GM12878 (cell line): ENCODE results near the gene UCN2. TPM values are rescaled to one million over a fixed set of nuclear protein-coding genes. Genes with fewer than 3 reads are reported as not detected.

Experiments used
- ATAC-seq: fragments of 200-7000 bp; cut with Tn5 transposase; 3 replicates; pipeline ENCODE4 v1.9.1; 2020; ENCODE audit warnings: mild to moderate bottlenecking, moderate library complexity
- BruUV-seq: library from RNA; stranded (reverse); fragments of 400-500 nt; replicated peaks from 2 replicates; lab custom pipeline; 2021; lab: Mats Ljungman, UMichigan
- CTCF ChIA-PET: fragments of 300-600 bp; sonication (Branson Sonifier 250); formaldehyde crosslinking; extraction: SDS; loops from one replicate; lab custom pipeline; 2021; ENCODE audit warnings: inconsistent platforms; lab: Yijun Ruan, JAX
- POLR2A ChIA-PET: fragments of 350-600 bp; formaldehyde crosslinking; extraction: SDS; loops from one replicate; lab custom pipeline; 2021; ENCODE audit warnings: inconsistent platforms; lab: Charles Lee
- RAD21 ChIA-PET: fragments of 300-600 bp; sonication (Branson Sonifier 250); formaldehyde crosslinking; loops from one replicate; lab custom pipeline; 2023; ENCODE audit warnings: antibody characterized with exemption; ENCODE audit not compliant: unreplicated experiment; lab: Charles Lee
- SMC1A ChIA-PET: fragments of 300-600 bp; sonication (Branson Sonifier 250); formaldehyde crosslinking; loops from one replicate; lab custom pipeline; 2023; ENCODE audit not compliant: unreplicated experiment, uncharacterized antibody; lab: Charles Lee
- DNase-seq: peaks from one replicate; pipeline ENCODE4 v3.0.0-alpha.2; 2011; ENCODE audit warnings: low read depth, low spot score
- FAIRE-seq: peaks from 3 replicates; lab custom pipeline; 2011; peaks lifted over from hg19 to GRCh38; lab: Jason Lieb, UNC
- H2AFZ ChIP-seq: 2 replicates; pipeline ENCODE4 v1.6.0; 2011; ENCODE audit warnings: low read depth, low read length, control low read depth; ENCODE audit not compliant: control insufficient read depth
- H3K27ac ChIP-seq: 2 replicates; pipeline ENCODE4 v1.5.1; 2011; ENCODE audit warnings: control low read depth; ENCODE audit not compliant: control insufficient read depth, insufficient read depth
- H3K27me3 ChIP-seq, 2 experiments: replicated peaks in 1 of 2; 2 replicates each; pipeline versions ENCODE4 v1.6.0 to v1.6.1; 2011; ENCODE audit warnings: low read length in 1 of 2; ENCODE audit not compliant: control insufficient read depth in 2 of 2, insufficient read depth in 2 of 2
- H3K36me3 ChIP-seq, 2 experiments: 2 replicates each; pipeline ENCODE4 v1.5.1; 2011; ENCODE audit warnings: low read length in 1 of 2; ENCODE audit not compliant: control insufficient read depth in 2 of 2, insufficient read depth in 2 of 2
- H3K4me1 ChIP-seq: 2 replicates; pipeline ENCODE4 v1.6.1; 2011; ENCODE audit warnings: mild to moderate bottlenecking, low read length, moderate library complexity, mixed read lengths; ENCODE audit not compliant: control insufficient read depth, insufficient read depth
- H3K4me2 ChIP-seq: 2 replicates; pipeline ENCODE4 v1.6.0; 2011; ENCODE audit warnings: control low read depth; ENCODE audit not compliant: control insufficient read depth, insufficient read depth
- H3K4me3 ChIP-seq: fragments of 200-600 bp; sonication (generic); 2 replicates; pipeline ENCODE4 v1.5.1; 2016
- H3K79me2 ChIP-seq: 2 replicates; pipeline ENCODE4 v1.6.0; 2011; ENCODE audit warnings: low read length; ENCODE audit not compliant: control insufficient read depth, insufficient read depth
- H3K9ac ChIP-seq: 2 replicates; pipeline ENCODE4 v1.8.0; 2011; ENCODE audit warnings: low read length, control low read depth, mixed read lengths; ENCODE audit not compliant: control insufficient read depth, insufficient read depth
- H3K9me3 ChIP-seq: replicated peaks from 3 replicates; pipeline ENCODE4 v1.5.1; 2011; ENCODE audit warnings: mild to moderate bottlenecking, low read length; ENCODE audit not compliant: control insufficient read depth, insufficient read depth
- H4K20me1 ChIP-seq: 2 replicates; pipeline ENCODE4 v1.6.0; 2011; ENCODE audit not compliant: control insufficient read depth, insufficient read depth
- BRCA1 ChIP-seq: IDR thresholded peaks from 2 replicates; pipeline ENCODE4 v1.6.1; 2011; ENCODE audit warnings: low read depth, low read length, improper control_type of control experiment
- GABPA ChIP-seq: IDR thresholded peaks from 2 replicates; pipeline ENCODE4 v1.6.1; 2014; ENCODE audit warnings: antibody characterized with exemption, low read depth, mild to moderate bottlenecking, inconsistent platforms
- IRF4 ChIP-seq: IDR thresholded peaks from 2 replicates; pipeline ENCODE4 v1.6.1; 2011; ENCODE audit warnings: low read depth, low read length
- JUND ChIP-seq: IDR thresholded peaks from 2 replicates; pipeline ENCODE4 v1.6.1; 2012; ENCODE audit warnings: low read depth, mild to moderate bottlenecking, low read length, improper control_type of control experiment, moderate library complexity
- RB1 ChIP-seq: fragments of 450-650 bp; formaldehyde crosslinking; IDR thresholded peaks from 2 replicates; pipeline ENCODE4 v1.6.1; 2017; ENCODE audit warnings: mild to moderate bottlenecking, borderline replicate concordance
- SIN3A ChIP-seq: IDR thresholded peaks from 2 replicates; pipeline ENCODE4 v1.6.1; 2012; ENCODE audit warnings: low read depth, low read length, improper control_type of control experiment
- STAT3 ChIP-seq: IDR thresholded peaks from 2 replicates; pipeline ENCODE4 v1.6.1; 2011; ENCODE audit warnings: low read depth, low read length, improper control_type of control experiment
- WGBS: methylation state at CpG from one replicate; pipeline ENCODE4 v1.1.6; 2016; ENCODE audit warnings: low lambda C conversion rate; ENCODE audit not compliant: insufficient replicate concordance, insufficient coverage; ENCODE audit errors: missing lambda C conversion rate; 5-methylcytosine and 5-hydroxymethylcytosine counted together
- in situ Hi-C: fragments of 300-500 bp; cut with MboI; formaldehyde crosslinking; loops from 9 replicates; pipeline ENCODE4 v1.14.3; 2018; ENCODE audit warnings: mixed read lengths
- intact Hi-C: fragments of 100-400 bp; cut with micrococcal nuclease; formaldehyde crosslinking; loops from one replicate; pipeline ENCODE4 v1.14.2; 2022; ENCODE audit not compliant: unreplicated experiment
- polyA plus RNA-seq, 11 experiments: library from polyadenylated mRNA; depleted of rRNA in 4 of 11; unstranded in 6 of 11; stranded (reverse) in 5 of 11; fragments of >200 nt; fragmentation: Nextera tagmentation in 4 of 11; fragmentation: Illumina TruSeq in 1 of 11; extraction: Ambion mirVana in 4 of 11; extraction: Trizol in 1 of 11; gene quantifications; 1 replicate in 1 of 11; 2 replicates in 10 of 11; pipeline versions ENCODE4 v1.2.1 to v1.2.3, GENCODE V29; 2011 to 2016; ENCODE audit warnings: inconsistent platforms in 2 of 11, missing spikeins in 2 of 11, low read depth in 1 of 11
- total RNA-seq, 4 experiments: library from RNA; depleted of rRNA in 3 of 4; stranded (reverse); fragments of >200 nt in 3 of 4; fragmentation: Illumina TruSeq in 1 of 4; extraction: Trizol in 1 of 4; gene quantifications; 2 replicates each; pipeline versions ENCODE4 v1.2.1 to v1.2.3, GENCODE V29; 2013 to 2021

The UCN2 gene
- total and polyA plus RNA-seq, 10 of the 15 experiments (the other 5 are each of a cell fraction or from before 2014, with no cell fraction given), result 0.05 TPM; not detected in 9

DNA sequence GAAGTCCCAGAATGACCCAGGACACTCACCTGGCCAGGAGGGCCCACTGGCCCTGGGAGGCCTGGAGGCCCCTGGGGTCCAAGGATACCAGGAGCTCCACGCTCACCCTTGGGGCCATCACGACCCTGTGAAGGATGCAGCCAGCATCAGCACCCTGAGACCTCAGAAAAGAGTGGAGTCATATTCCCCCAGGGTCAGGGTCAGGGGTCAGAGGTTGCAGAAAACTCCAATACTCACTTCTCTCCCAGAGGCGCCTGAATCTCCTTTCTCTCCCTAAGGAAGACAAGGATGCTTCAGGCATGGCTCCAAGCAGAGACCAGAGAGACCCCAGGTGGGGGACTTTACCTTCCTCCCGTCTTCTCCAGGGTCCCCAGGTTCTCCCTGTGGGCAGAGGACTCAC lies 13.1 kb upstream of the UCN2 start:
- no peak overlapping the region for H3K9ac ChIP-seq
- ATAC-seq, result no peak
- H3K36me3 ChIP-seq, result no peaks in the 10 kb centered on the region
- no peak overlapping the region for H3K27ac ChIP-seq
- no peaks in the 10 kb centered on the region for H3K4me1 ChIP-seq
- 9% methylated on average over 4 of the region's 4 CpGs for WGBS
- ChIA-PET POLR2A (no interaction called here), CTCF (no interaction called here), RAD21 (no interaction called here), SMC1A (no interaction called here)
- DNase-seq, result no peak
- H3K79me2 ChIP-seq, result no peaks in the 10 kb centered on the region
- in situ Hi-C loops (no loop called here), intact Hi-C loops (no loop called here)
- no peaks in the 10 kb centered on the region for H3K9me3 ChIP-seq
- no peak overlapping the region for H2AFZ ChIP-seq
- FAIRE-seq, result no peak
- TF ChIP-seq JUND, result no peak
- TF ChIP-seq GABPA, result no peak
- TF ChIP-seq BRCA1, result no peak
- BruUV-seq, result no TSS peak
- H3K4me2 ChIP-seq, result no peak overlapping the region
- no peaks in the 10 kb centered on the region; a peak in 1 of 4 replicates for H3K27me3 ChIP-seq
- no peak overlapping the region for H3K4me3 ChIP-seq
- H4K20me1 ChIP-seq, result no peaks in the 10 kb centered on the region

- FAIRE-seq, result no peak
- no peaks in the 10 kb centered on the region for H3K79me2 ChIP-seq
- H3K4me2 ChIP-seq, result no peak overlapping the region
- WGBS, result 29% methylated on average over 17 of the region's 17 CpGs
- intact Hi-C loops, result no loop called here
- in situ Hi-C loops, result no loop called here
- ATAC-seq, result no peak
- SMC1A ChIA-PET, result no interaction called here
- DNase-seq, result no peak
- TF ChIP-seq RB1 (no peak), SIN3A (no peak), IRF4 (no peak), STAT3 (no peak)
- no peak overlapping the region for H3K27ac ChIP-seq
- no peak overlapping the region for H3K4me3 ChIP-seq
- CTCF ChIA-PET, result no interaction called here
- no peaks in the 10 kb centered on the region for H3K9me3 ChIP-seq
- BruUV-seq, result no TSS peak
- RAD21 ChIA-PET, result no interaction called here
- H3K36me3 ChIP-seq, result no peaks in the 10 kb centered on the region
- H4K20me1 ChIP-seq, result no peaks in the 10 kb centered on the region
- POLR2A ChIA-PET, result no interaction called here
- no peak overlapping the region for H2AFZ ChIP-seq
- H3K4me1 ChIP-seq, result no peaks in the 10 kb centered on the region
- no peak overlapping the region for H3K9ac ChIP-seq
- no peaks in the 10 kb centered on the region; a peak in 1 of 4 replicates for H3K27me3 ChIP-seq
These were observed 11.8 kb upstream of the UCN2 start for GRCh38 chr3:48575366-48575765.
